Heart left ventricle (tissue), 13 donors: Measurements from ENCODE around the gene EXD3.

Experiments
- CTCF ChIP-seq, 12 donors: fragments of 200-600 bp; sonication (generic) in 4 of 12; IDR thresholded peaks; one replicate each; pipeline versions ENCODE4 v1.5.0 to v1.8.0; 2018 to 2022; ENCODE audit warnings: antibody characterized with exemption in 12 of 12, mild to moderate bottlenecking in 5 of 12
- POLR2A ChIP-seq, 2 donors: fragments of 450-650 bp; IDR thresholded peaks; one replicate each; pipeline ENCODE4 v1.6.1; 2017; ENCODE audit warnings: antibody characterized with exemption in 2 of 2, mild to moderate bottlenecking in 2 of 2, moderate library complexity in 2 of 2
- donor health status: ischemic (EF 13 %, LVEDD 7.1; RV severe dilation, severe dysfunction).
- donor health status: DM: no; HTN: yes; CAD: no.
- donor health status: DM: no; HTN: no; CAD: no.
- donor health status: ischemic (EF 25% LVEDD 6.9; RV normal size, moderate dysfunction).
- donor health status: ischemic (EF 25% LVEDD 5.7; RV mildly dilated, moderate dysfunction).
- donor health status: ischemic (EF 35%, LVEDD 5.7; RV mildly dilated, moderate dysfunction).
- donor health status: nonischemic (EF 11% LVEDD 7.7; RV severe dilation, severe dysfunction).
- donor health status: DM: yes; HTN: yes; CAD: no.
- donor health status: PGD.
- donor health status: ischemic (EF 29% LVEDD 5.4; RV normal size, mild dysfunction).
- donor health status: nonischemic (EF 23%, LVEDD 6.1; RV moderate dilation, normal function).

- TF ChIP-seq CTCF (IDR thresholded peaks at IDR 0.05) (peak; percentile 67 to 88 (median 79)), POLR2A (IDR thresholded peaks at IDR 0.05) (no peak)
Measured at GRCh38 chr9:137445275-137445807, 22.4 kb upstream of the EXD3 start.
